ENCODE data around the gene MMP14.
"Not testable (repeated sequence)": the region's sequence is repeated elsewhere in the genome, so short reads cannot be mapped to it uniquely, and the experiment has no call there.

The MMP14 gene

DNA sequence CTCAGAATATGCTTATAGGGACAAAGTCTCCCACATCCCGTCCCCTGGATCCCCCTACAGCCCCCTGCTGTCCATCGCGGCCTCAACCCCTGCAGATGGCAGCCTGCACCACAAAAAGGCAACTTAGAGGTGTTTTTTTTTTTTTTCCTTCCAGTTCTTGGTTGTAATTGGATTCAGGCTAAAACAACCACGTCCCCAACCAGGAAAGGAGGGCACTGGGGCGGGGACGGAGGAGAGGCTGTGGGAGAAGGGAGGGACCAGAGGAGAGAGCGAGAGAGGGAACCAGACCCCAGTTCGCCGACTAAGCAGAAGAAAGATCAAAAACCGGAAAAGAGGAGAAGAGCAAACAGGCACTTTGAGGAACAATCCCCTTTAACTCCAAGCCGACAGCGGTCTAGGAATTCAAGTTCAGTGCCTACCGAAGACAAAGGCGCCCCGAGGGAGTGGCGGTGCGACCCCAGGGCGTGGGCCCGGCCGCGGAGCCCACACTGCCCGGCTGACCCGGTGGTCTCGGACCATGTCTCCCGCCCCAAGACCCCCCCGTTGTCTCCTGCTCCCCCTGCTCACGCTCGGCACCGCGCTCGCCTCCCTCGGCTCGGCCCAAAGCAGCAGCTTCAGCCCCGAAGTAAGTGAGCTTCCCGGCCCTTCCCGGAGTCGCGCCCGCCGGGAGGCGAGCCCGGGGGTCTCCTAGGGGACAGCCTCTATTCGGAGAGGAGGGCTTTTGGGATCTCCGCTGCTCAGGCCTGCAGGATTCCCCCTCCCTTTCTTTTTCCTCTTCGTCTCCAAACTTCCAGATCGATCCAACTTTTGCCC is at the start of gene MMP14:
MMP14 (plus strand) TSS at position 285 of the 813 bp plus-strand sequence; CDS start at position 518, 233 bp downstream.
- TF ChIP-seq CTCF (conservative IDR thresholded peaks at IDR 0.05) (no peak), ZFX (IDR thresholded peaks at IDR 0.05) (no peak)
- no peak within 1 kb of the TSS; the same call in 1 of the 2 replicates for H3K27ac ChIP-seq

DNA sequence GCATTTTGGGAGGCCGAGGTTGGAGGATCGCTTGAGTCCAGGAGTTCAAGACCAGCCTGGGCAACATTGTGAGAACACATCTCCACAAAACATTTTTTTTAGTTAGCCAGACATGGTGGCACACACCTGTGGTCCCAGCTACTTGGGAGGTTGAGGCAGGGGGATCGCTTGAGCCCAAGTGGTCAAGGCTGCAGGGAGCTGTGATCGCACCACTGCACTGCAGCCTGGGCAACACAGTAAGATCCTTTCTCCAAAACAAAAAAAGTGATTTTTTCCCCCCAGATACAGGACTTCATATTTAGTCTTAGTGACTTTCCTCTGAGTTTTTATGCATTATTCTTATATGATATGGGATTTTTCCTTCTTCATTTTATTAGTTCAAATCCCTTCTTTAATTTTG is 49.7 kb upstream of the MMP14 start:
- no peak for TF ChIP-seq ZFX (IDR thresholded peaks at IDR 0.05)
- no peak for TF ChIP-seq CTCF (conservative IDR thresholded peaks at IDR 0.05)
- H3K27ac ChIP-seq = no peak overlapping the region

- TF ChIP-seq ZFX (IDR thresholded peaks at IDR 0.05) (no peak), CTCF (conservative IDR thresholded peaks at IDR 0.05) (no peak)
- no peak overlapping the region for H3K27ac ChIP-seq
Measured at GRCh38 chr14:22791301-22791700, 45.1 kb upstream of the MMP14 start.

DNA sequence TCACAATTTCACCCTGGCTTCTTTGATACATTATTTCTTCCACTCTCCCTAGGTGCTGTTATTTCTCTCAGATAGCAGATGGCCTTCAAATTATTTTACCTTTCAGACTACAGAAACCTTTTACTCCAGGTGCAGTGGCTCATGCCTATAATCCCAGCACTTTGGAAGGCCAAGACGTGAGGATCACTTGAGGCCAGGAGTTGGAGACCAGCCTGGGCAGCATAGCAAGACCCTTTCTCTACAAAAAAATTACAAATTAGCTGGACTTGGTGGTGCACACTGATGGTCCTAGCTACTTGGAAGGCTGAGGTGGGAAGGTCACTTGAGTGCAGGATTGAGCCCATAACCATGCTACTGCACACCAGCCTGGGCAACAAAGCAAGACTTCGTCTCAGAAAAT is 44.2 kb upstream of the MMP14 start:
- H3K27ac ChIP-seq = no peak overlapping the region

DNA sequence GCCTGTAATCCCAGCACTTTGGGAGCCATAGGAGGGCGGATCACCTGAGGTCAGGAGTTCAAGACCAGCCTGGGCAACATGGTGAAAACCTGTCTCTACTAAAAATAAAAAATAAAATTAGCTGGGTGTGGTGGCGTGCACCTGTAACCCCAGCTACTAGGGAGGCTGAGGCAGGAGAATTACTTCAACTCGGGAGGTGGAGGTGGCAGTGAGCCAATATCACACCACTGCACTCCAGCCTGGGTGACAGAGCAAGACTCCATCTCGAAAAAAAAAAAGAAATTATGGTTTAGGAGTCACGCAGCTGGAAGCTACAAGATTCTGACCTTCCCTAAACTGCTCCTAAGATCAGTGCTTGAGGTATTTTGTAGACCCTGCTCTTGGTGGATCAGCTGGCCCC is 42.8 kb upstream of the MMP14 start:
- not testable (repeated sequence) for H3K27ac ChIP-seq

More for the DNA sequence above, 44.2 kb upstream of the MMP14 start:
- no peak for TF ChIP-seq CTCF (conservative IDR thresholded peaks at IDR 0.05)
- no peak for TF ChIP-seq ZFX (IDR thresholded peaks at IDR 0.05)

GRCh38 chr14:22793976-22794375 is 42.4 kb upstream of the MMP14 start:
- H3K27ac ChIP-seq = no peak overlapping the region
- TF ChIP-seq ZFX (IDR thresholded peaks at IDR 0.05) (no peak), CTCF (conservative IDR thresholded peaks at IDR 0.05) (no peak)

- no peak for TF ChIP-seq CTCF (conservative IDR thresholded peaks at IDR 0.05)
- no peak for TF ChIP-seq ZFX (IDR thresholded peaks at IDR 0.05)
- H3K27ac ChIP-seq = no peak overlapping the region
Measured at GRCh38 chr14:22794551-22794951, 41.8 kb upstream of the MMP14 start.

Measured in C4-2B (cell line).